Measurements from ENCODE around the gene SBNO2. TPM values are rescaled to one million over a fixed set of nuclear protein-coding genes. Genes with fewer than 3 reads are reported as not detected.
A peak's percentile ranks its signal among the peaks of the same experiment; 100 is the strongest.

The SBNO2 gene
- total RNA-seq, 2 donors from 2014 or later: 204 to 205 TPM

GRCh38 chr19:1147934-1148549 lies 26.0 kb downstream of the SBNO2 start:
- Mint-ChIP-seq H3K27ac (no peak overlapping the region), H3K4me3 (no peak overlapping the region), H3K4me1 (ENCODE audit: low read depth in 2 of 2) (peaks cover 7 to 11% of the 10 kb centered on the region in 2 donors), H3K27me3 (no peaks in the 10 kb centered on the region), H3K36me3 (no peaks in the 10 kb centered on the region), H3K9me3 (no peaks in the 10 kb centered on the region)
- DNase-seq (ENCODE audit: low spot score): no peak
- ATAC-seq: no peak

GRCh38 chr19:1146858-1147780 lies 26.9 kb downstream of the SBNO2 start:
- no peaks in the 10 kb centered on the region for H3K27me3 Mint-ChIP-seq
- no peaks in the 10 kb centered on the region for H3K36me3 Mint-ChIP-seq
- peaks cover under 1% of the 10 kb centered on the region for H3K9me3 Mint-ChIP-seq
- ATAC-seq: no peak
- H3K4me3 Mint-ChIP-seq: no peak overlapping the region
- H3K27ac Mint-ChIP-seq: no peak overlapping the region
- DNase-seq (ENCODE audit: low spot score): no peak
- H3K4me1 Mint-ChIP-seq (ENCODE audit: low read depth in 2 of 2): peaks cover 7 to 12% of the 10 kb centered on the region in 2 donors

GRCh38 chr19:1146412-1146699 lies 27.7 kb downstream of the SBNO2 start:
- H3K36me3 Mint-ChIP-seq: no peaks in the 10 kb centered on the region
- peaks cover 4% of the 10 kb centered on the region for H3K9me3 Mint-ChIP-seq
- ATAC-seq (no peak), DNase-seq (ENCODE audit: low spot score) (no peak)
- no peak overlapping the region for H3K27ac Mint-ChIP-seq
- H3K4me3 Mint-ChIP-seq: no peak overlapping the region
- H3K27me3 Mint-ChIP-seq: no peaks in the 10 kb centered on the region
- H3K4me1 Mint-ChIP-seq (ENCODE audit: low read depth in 2 of 2): peaks cover 7 to 15% of the 10 kb centered on the region in 2 donors

- Mint-ChIP-seq H3K36me3 (no peaks in the 10 kb centered on the region), H3K4me3 (no peak overlapping the region), H3K27ac (no peak overlapping the region), H3K9me3 (peaks cover 4% of the 10 kb centered on the region), H3K4me1 (ENCODE audit: low read depth in 2 of 2) (peaks cover 7 to 15% of the 10 kb centered on the region in 2 donors), H3K27me3 (no peaks in the 10 kb centered on the region)
- no peak for DNase-seq (ENCODE audit: low spot score)
- no peak for ATAC-seq
Measured at GRCh38 chr19:1145635-1146411, 28.2 kb downstream of the SBNO2 start.

- H3K27ac Mint-ChIP-seq: peak overlapping the region in 1 of 2 donors; percentile 73
- no peaks in the 10 kb centered on the region for H3K36me3 Mint-ChIP-seq
- peaks cover 7 to 19% of the 10 kb centered on the region in 2 donors for H3K4me1 Mint-ChIP-seq (ENCODE audit: low read depth in 2 of 2)
- ATAC-seq (no peak), DNase-seq (ENCODE audit: low spot score) (no peak)
- no peaks in the 10 kb centered on the region for H3K27me3 Mint-ChIP-seq
- no peak overlapping the region for H3K4me3 Mint-ChIP-seq
- peaks cover 4% of the 10 kb centered on the region for H3K9me3 Mint-ChIP-seq
Measured at GRCh38 chr19:1144741-1145140, 29.3 kb downstream of the SBNO2 start.

GRCh38 chr19:1143828-1144399 lies 30.2 kb downstream of the SBNO2 start:
- peak overlapping the region in 1 of 2 donors; percentile 73 for H3K27ac Mint-ChIP-seq
- ATAC-seq: no peak
- no peaks in the 10 kb centered on the region for H3K36me3 Mint-ChIP-seq
- no peak for DNase-seq (ENCODE audit: low spot score)
- no peak overlapping the region for H3K4me3 Mint-ChIP-seq
- peaks cover 4% of the 10 kb centered on the region for H3K9me3 Mint-ChIP-seq
- peaks cover 7 to 22% of the 10 kb centered on the region in 2 donors for H3K4me1 Mint-ChIP-seq (ENCODE audit: low read depth in 2 of 2)
- H3K27me3 Mint-ChIP-seq: no peaks in the 10 kb centered on the region

GRCh38 chr19:1141944-1142343 lies 32.1 kb downstream of the SBNO2 start:
- ATAC-seq: peak; percentile 53 to 62
- no peak for DNase-seq (ENCODE audit: low spot score)
- Mint-ChIP-seq H3K36me3 (no peaks in the 10 kb centered on the region), H3K4me3 (no peak overlapping the region), H3K27ac (peak overlapping the region; percentile 3 to 28), H3K4me1 (ENCODE audit: low read depth in 2 of 2) (peaks cover 7 to 24% of the 10 kb centered on the region in 2 donors), H3K27me3 (no peaks in the 10 kb centered on the region), H3K9me3 (peaks cover 4% of the 10 kb centered on the region)

GRCh38 chr19:1140272-1141027 lies 33.6 kb downstream of the SBNO2 start:
- H3K27me3 Mint-ChIP-seq: no peaks in the 10 kb centered on the region
- DNase-seq (ENCODE audit: low spot score): no peak
- H3K36me3 Mint-ChIP-seq: no peaks in the 10 kb centered on the region
- peaks cover 12 to 27% of the 10 kb centered on the region in 2 donors for H3K4me1 Mint-ChIP-seq (ENCODE audit: low read depth in 2 of 2)
- no peak for ATAC-seq
- peaks cover 4% of the 10 kb centered on the region for H3K9me3 Mint-ChIP-seq
- H3K4me3 Mint-ChIP-seq: no peak overlapping the region
- H3K27ac Mint-ChIP-seq: peak overlapping the region in 1 of 2 donors; percentile 45

- Mint-ChIP-seq H3K4me1 (ENCODE audit: low read depth in 2 of 2) (peaks cover 6 to 25% of the 10 kb centered on the region in 2 donors), H3K27ac (peak overlapping the region in 1 of 2 donors; percentile 45), H3K27me3 (no peaks in the 10 kb centered on the region), H3K4me3 (no peak overlapping the region), H3K9me3 (peaks cover 4% of the 10 kb centered on the region), H3K36me3 (no peaks in the 10 kb centered on the region)
- ATAC-seq: no peak
- DNase-seq (ENCODE audit: low spot score): no peak
Measured at GRCh38 chr19:1139126-1139525, 34.9 kb downstream of the SBNO2 start.

GRCh38 chr19:1138121-1138520 lies 35.9 kb downstream of the SBNO2 start:
- DNase-seq (ENCODE audit: low spot score) (no peak), ATAC-seq (no peak)
- Mint-ChIP-seq H3K27me3 (no peaks in the 10 kb centered on the region), H3K9me3 (peaks cover 4% of the 10 kb centered on the region), H3K4me1 (ENCODE audit: low read depth in 2 of 2) (peaks cover 15 to 30% of the 10 kb centered on the region in 2 donors), H3K4me3 (no peak overlapping the region), H3K27ac (no peak overlapping the region), H3K36me3 (no peaks in the 10 kb centered on the region)

GRCh38 chr19:1136621-1137317 lies 37.3 kb downstream of the SBNO2 start:
- DNase-seq (ENCODE audit: low spot score) (no peak), ATAC-seq (no peak)
- H3K4me3 Mint-ChIP-seq: peak overlapping the region; percentile 57
- no peaks in the 10 kb centered on the region for H3K9me3 Mint-ChIP-seq
- no peaks in the 10 kb centered on the region for H3K36me3 Mint-ChIP-seq
- peaks cover 15 to 28% of the 10 kb centered on the region in 2 donors for H3K4me1 Mint-ChIP-seq (ENCODE audit: low read depth in 2 of 2)
- H3K27ac Mint-ChIP-seq: peak overlapping the region; percentile 86 to 88
- H3K27me3 Mint-ChIP-seq: no peaks in the 10 kb centered on the region

GRCh38 chr19:1136201-1136600 lies 37.9 kb downstream of the SBNO2 start:
- H3K4me1 Mint-ChIP-seq (ENCODE audit: low read depth in 2 of 2): peaks cover 15 to 28% of the 10 kb centered on the region in 2 donors
- H3K36me3 Mint-ChIP-seq: no peaks in the 10 kb centered on the region
- DNase-seq (ENCODE audit: low spot score) (peak; percentile 77), ATAC-seq (no peak)
- peak overlapping the region; percentile 57 for H3K4me3 Mint-ChIP-seq
- no peaks in the 10 kb centered on the region for H3K27me3 Mint-ChIP-seq
- H3K9me3 Mint-ChIP-seq: no peaks in the 10 kb centered on the region
- peak overlapping the region; percentile 86 to 88 for H3K27ac Mint-ChIP-seq

Data from natural killer cell treated with Interleukin-12 subunit alpha and Interleukin-12 subunit beta and Interleukin-15 and Interleukin-18, amount 100 ng/mL, for 72 hours (primary cell).